ENCODE measurements around the gene PTPDC1. TPM values are rescaled to one million over a fixed set of nuclear protein-coding genes. Genes with fewer than 3 reads are reported as not detected.

PTPDC1 gene
- polyA plus RNA-seq, 3 donors: 0.32 to 1.5 (median 0.95) TPM

GRCh38 chr9:94083384-94083783 is 880 bp upstream of the PTPDC1 start:
- no peaks in the 10 kb centered on the region for H3K4me1 Mint-ChIP-seq
- no peaks in the 10 kb centered on the region for H3K36me3 ChIP-seq (replicated peaks in 1 of 2; ENCODE audit: control insufficient read depth in 1 of 2, insufficient read depth in 2 of 2, low read length in 2 of 2)
- peaks cover 2 to 5% of the 10 kb centered on the region in 2 donors for H3K36me3 Mint-ChIP-seq
- H3K27ac ChIP-seq (ENCODE audit: low read depth in 1 of 2, low read length in 2 of 2): no peak overlapping the region
- WGBS (ENCODE audit: insufficient coverage): no CpG with 5 or more reads among the region's 6 CpGs
- H3K4me2 ChIP-seq (replicated peaks; ENCODE audit: extremely low read depth, low read length, poor library complexity, severe bottlenecking): no peak overlapping the region
- H3K27me3 Mint-ChIP-seq (ENCODE audit: low read depth in 3 of 3): peaks cover 0 to 2% (median 0%) of the 10 kb centered on the region in 3 donors
- H3K4me3 Mint-ChIP-seq: no peak overlapping the region
- no peaks in the 10 kb centered on the region for H3K79me2 ChIP-seq (ENCODE audit: insufficient read depth, low read length)
- no peaks in the 10 kb centered on the region for H3K4me1 ChIP-seq (ENCODE audit: control insufficient read depth in 1 of 2, insufficient read depth in 2 of 2, low read length in 2 of 2)
- peaks cover 0 to 3% (median 0%) of the 10 kb centered on the region in 7 donors for H3K9me3 Mint-ChIP-seq
- H3K9me3 ChIP-seq (replicated peaks in 1 of 2; ENCODE audit: control insufficient read depth in 1 of 2, insufficient read depth in 1 of 2, low read length in 2 of 2): no peaks in the 10 kb centered on the region
- H3K27me3 ChIP-seq (ENCODE audit: control insufficient read depth in 2 of 2, insufficient read depth in 2 of 2, low read length in 2 of 2): no peaks in the 10 kb centered on the region
- TF ChIP-seq, protein P1, sequence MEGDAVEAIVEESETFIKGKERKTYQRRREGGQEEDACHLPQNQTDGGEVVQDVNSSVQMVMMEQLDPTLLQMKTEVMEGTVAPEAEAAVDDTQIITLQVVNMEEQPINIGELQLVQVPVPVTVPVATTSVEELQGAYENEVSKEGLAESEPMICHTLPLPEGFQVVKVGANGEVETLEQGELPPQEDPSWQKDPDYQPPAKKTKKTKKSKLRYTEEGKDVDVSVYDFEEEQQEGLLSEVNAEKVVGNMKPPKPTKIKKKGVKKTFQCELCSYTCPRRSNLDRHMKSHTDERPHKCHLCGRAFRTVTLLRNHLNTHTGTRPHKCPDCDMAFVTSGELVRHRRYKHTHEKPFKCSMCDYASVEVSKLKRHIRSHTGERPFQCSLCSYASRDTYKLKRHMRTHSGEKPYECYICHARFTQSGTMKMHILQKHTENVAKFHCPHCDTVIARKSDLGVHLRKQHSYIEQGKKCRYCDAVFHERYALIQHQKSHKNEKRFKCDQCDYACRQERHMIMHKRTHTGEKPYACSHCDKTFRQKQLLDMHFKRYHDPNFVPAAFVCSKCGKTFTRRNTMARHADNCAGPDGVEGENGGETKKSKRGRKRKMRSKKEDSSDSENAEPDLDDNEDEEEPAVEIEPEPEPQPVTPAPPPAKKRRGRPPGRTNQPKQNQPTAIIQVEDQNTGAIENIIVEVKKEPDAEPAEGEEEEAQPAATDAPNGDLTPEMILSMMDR (IDR thresholded peaks at IDR 0.05): no peak
- DNase-seq: no peak
- no peaks in the 10 kb centered on the region for H4K20me1 ChIP-seq (ENCODE audit: insufficient read depth, low read length)
- no peak overlapping the region for H3K9ac ChIP-seq (ENCODE audit: insufficient read depth, low read length, poor library complexity, severe bottlenecking)
- H3K4me3 ChIP-seq (replicated peaks in 1 of 3; ENCODE audit: low read depth in 2 of 3, low read length in 3 of 3): no peak overlapping the region
- intact Hi-C loops (cut with micrococcal nuclease): no loop called here
- H3K27ac Mint-ChIP-seq: no peak overlapping the region
- no peak overlapping the region for H2AFZ ChIP-seq (ENCODE audit: insufficient read depth, low read depth, low read length, poor library complexity, severe bottlenecking)

GRCh38 chr9:94085062-94085639 is 887 bp downstream of the PTPDC1 start:
- H3K36me3 ChIP-seq (replicated peaks in 1 of 2; ENCODE audit: control insufficient read depth in 1 of 2, insufficient read depth in 2 of 2, low read length in 2 of 2): no peaks in the 10 kb centered on the region
- H3K4me3 ChIP-seq (replicated peaks in 1 of 3; ENCODE audit: low read depth in 2 of 3, low read length in 3 of 3): no peak overlapping the region
- H3K4me1 ChIP-seq (ENCODE audit: control insufficient read depth in 1 of 2, insufficient read depth in 2 of 2, low read length in 2 of 2): no peaks in the 10 kb centered on the region
- intact Hi-C loops (cut with micrococcal nuclease): no loop called here
- no peaks in the 10 kb centered on the region for H3K79me2 ChIP-seq (ENCODE audit: insufficient read depth, low read length)
- Mint-ChIP-seq H3K36me3 (peaks cover 2 to 5% of the 10 kb centered on the region in 2 donors), H3K27ac (no peak overlapping the region), H3K4me1 (no peaks in the 10 kb centered on the region), H3K27me3 (ENCODE audit: low read depth in 3 of 3) (peaks cover 0 to 2% (median 0%) of the 10 kb centered on the region in 3 donors), H3K4me3 (no peak overlapping the region), H3K9me3 (peaks cover 0 to 2% (median 0%) of the 10 kb centered on the region in 7 donors)
- TF ChIP-seq, protein P1 (IDR thresholded peaks at IDR 0.05): no peak
- no peaks in the 10 kb centered on the region for H3K27me3 ChIP-seq (ENCODE audit: control insufficient read depth in 2 of 2, insufficient read depth in 2 of 2, low read length in 2 of 2)
- 100% methylated on average over 3 of the region's 6 CpGs for WGBS (ENCODE audit: insufficient coverage)
- no peak overlapping the region for H3K27ac ChIP-seq (ENCODE audit: low read depth in 1 of 2, low read length in 2 of 2)
- H4K20me1 ChIP-seq (ENCODE audit: insufficient read depth, low read length): no peaks in the 10 kb centered on the region
- no peak for DNase-seq
- no peaks in the 10 kb centered on the region for H3K9me3 ChIP-seq (replicated peaks in 1 of 2; ENCODE audit: control insufficient read depth in 1 of 2, insufficient read depth in 1 of 2, low read length in 2 of 2)
- no peak overlapping the region for H3K4me2 ChIP-seq (replicated peaks; ENCODE audit: extremely low read depth, low read length, poor library complexity, severe bottlenecking)
- no peak overlapping the region for H3K9ac ChIP-seq (ENCODE audit: insufficient read depth, low read length, poor library complexity, severe bottlenecking)
- H2AFZ ChIP-seq (ENCODE audit: insufficient read depth, low read depth, low read length, poor library complexity, severe bottlenecking): no peak overlapping the region
